HG03558 (cell line): Measurements from ENCODE around the gene FHIT.

Experiments
- ATAC-seq: cut with Tn5 transposase; IDR thresholded peaks from one replicate; pipeline ENCODE4 v1.9.1; 2021; ENCODE audit warnings: moderate number of reproducible peaks; ENCODE audit not compliant: unreplicated experiment; ENCODE audit errors: extremely low read depth

The FHIT gene

DNA sequence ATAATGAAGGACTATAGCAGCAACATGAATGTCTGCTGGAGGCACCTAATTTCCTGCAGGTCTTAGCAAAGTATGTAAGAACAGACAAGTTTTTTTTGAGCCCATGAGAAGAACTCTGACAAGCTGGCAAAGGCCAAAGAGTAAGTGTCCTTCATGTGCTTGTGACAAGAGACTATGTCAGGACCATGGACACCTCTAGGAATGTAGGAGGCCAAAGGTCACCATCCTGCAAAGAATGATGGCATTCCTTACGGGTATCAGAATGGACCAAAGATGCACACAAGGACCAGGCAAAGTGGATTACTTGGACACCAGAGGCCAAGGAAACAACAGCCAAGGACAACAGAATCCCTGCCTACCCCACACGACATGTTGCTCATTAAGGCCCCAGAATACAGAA lies 1343.0 kb downstream of the FHIT start:
- no peak for ATAC-seq

DNA sequence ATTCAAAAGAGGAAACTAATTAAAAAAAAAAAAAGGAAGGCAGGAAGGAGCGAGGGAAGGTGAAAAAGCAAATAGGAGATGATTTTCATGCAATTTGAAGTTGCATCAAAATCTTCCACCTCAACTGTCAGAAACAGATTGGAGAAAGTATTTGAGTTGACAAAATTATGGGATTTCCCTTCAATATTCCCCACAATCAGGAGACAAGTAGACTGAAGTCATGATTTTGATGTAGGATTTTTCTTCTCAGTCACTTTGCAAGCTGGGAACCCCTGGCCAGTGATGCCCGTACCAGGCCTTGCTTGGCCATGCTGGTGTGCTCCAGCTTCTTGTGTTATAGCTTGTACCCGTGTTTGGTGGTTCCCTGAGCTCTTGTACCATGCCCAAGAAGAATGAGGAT lies 1347.0 kb downstream of the FHIT start:
- no peak for ATAC-seq

DNA sequence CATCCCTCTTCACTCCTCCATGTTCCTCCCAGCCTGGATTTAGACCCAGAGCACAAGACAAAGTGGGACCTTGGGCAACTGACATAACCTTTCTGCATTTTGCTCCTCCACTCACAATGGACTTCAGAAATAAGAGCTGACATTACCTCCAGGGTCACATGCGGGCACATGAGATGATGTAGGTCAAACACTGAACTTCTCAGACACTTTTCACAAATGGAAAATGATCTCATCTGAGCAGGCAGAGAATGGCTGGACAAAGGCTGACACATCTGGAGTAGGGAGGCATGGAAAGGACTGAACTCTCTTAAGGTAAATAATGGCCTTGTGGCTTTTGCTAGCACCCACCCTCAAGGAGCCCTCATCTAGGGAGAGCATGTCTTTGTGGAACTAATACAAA lies 1352.2 kb downstream of the FHIT start:
- ATAC-seq, result no peak

DNA sequence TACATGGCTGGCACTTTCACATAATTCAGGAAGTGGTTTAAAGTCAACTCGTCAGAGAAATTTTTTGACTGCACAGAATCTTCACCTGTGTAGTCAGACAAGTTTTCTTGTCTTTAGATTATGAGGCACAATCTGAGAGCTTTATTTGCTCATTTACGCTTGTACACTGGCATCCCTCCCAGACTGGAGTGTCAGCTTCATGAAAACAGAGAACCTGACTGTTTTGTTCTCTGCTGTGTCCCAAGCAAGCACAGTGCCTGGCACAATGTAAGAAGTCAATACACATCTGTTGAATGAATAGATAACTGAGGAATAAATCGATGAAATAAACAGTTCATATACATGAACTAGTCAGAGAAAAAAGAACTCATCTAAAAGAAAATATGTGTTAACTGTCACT lies 1355.3 kb downstream of the FHIT start:
- ATAC-seq, result no peak

- ATAC-seq, result no peak
These were observed 1356.7 kb downstream of the FHIT start for GRCh38 chr3:59894425-59895121.

DNA sequence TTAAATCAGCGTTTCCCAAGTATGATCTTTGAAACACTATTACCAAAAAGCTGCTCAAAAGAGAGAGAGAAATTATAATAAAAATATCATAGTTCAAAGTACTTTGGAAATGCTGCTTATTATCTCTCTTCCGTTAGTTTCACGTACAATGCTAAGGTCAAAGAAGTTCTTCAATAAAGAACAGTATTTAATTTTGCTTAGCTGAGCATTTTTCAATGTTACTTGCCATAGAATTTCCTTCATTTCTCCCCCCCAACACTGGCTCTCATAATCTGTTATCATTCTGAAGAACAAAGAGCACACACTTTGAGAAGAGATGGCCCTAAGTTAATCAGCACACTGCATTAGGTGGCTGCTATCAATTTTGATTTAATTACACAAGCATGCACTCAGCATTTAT lies 1360.6 kb downstream of the FHIT start:
- ATAC-seq, result no peak

- no peak for ATAC-seq
These were observed 1364.5 kb downstream of the FHIT start for GRCh38 chr3:59886790-59887189.

DNA sequence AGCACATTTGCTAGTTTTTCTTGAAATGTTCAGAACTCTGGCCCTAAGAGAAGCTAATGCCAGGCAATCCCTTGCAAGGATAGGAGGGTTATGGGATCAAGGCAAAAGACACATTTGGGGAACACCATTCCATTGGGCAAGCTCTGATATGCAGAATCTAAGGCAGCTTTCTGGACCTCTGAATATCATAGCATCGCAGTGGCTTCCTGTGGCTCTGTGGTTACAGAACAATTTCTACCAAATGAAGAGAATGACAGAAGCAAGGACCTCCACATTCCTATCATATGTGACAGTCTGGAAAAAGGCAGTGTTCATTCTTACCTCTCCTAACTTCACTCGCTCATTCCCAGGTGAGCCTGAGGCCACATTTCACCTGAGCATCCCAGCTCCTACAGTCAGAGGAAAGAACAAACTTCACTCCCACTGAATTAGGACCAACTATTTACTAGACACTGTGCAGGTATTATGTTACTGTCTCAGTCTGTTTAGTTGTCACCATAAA lies 1365.3 kb downstream of the FHIT start:
- ATAC-seq, result no peak

DNA sequence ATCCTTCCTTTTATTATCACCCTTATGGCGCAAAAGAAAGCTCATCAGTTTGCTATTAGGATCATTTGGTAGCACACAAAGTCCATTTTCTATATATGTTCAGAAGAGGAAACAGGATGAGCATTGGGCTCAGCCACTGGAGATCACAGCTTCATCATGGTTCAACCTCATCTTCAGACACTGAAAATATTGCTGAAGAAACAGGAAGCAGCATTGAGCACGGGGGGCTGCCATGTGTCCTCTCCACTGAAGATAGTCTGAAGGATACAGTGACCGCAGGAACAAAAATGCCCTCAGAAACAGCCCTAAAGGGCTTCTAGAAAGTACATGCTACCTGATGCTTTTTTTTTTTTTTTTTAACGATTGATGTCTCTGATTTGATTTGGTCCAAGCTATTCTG lies 1366.2 kb downstream of the FHIT start:
- ATAC-seq, result no peak

GRCh38 chr3:59884409-59884808 lies 1366.8 kb downstream of the FHIT start:
- ATAC-seq, result no peak

- no peak for ATAC-seq
These were observed 1368.5 kb downstream of the FHIT start for GRCh38 chr3:59882746-59883145.

DNA sequence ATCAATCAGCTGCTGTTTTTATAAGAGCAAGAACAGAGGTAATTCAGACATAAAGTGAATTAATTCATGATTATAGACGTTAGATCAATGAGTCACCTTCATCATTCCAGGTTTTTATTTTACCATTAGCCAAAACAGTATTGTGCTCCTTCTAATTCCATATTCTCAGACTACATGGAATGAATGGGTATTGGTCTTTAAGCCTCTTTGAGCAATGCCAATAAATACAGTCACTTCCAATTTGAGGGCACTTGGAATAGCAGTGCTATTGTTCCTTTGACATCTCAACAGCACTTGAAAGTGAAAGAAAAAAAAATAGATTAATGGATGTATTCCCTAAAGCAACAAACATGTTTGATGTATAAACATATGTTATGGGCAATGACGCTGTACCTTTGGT lies 1370.5 kb downstream of the FHIT start:
- no peak for ATAC-seq

- ATAC-seq, result no peak
These were observed 1372.1 kb downstream of the FHIT start for GRCh38 chr3:59879031-59879581.

- ATAC-seq, result no peak
These were observed 1373.2 kb downstream of the FHIT start for GRCh38 chr3:59878038-59878427.

- no peak for ATAC-seq
These were observed 1373.8 kb downstream of the FHIT start for GRCh38 chr3:59877263-59878037.

DNA sequence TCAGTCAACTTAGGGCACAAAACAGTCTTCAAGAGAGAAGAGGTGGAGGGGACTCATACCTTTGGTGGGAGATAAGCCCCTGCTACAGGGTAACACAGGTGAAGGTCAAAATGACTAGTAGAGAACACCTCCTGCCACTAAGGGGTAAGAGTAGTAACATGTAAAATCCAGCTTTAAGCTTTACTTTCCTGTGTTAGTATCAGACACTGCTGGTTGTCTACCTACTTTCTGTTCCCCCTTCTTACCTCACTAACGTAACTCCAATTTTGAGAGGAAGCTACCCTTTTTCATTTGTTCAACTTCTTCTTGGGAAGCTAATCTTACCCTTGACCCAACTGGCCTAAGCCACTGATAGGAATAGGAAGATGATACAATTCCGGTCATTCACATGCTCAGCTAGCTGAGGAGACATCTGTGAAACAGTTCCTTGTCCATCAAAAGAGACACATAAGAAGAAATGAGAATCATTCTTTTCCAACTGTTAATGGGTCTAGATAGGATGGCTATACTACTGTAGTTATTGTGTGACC lies 1374.7 kb downstream of the FHIT start:
- ATAC-seq, result no peak

DNA sequence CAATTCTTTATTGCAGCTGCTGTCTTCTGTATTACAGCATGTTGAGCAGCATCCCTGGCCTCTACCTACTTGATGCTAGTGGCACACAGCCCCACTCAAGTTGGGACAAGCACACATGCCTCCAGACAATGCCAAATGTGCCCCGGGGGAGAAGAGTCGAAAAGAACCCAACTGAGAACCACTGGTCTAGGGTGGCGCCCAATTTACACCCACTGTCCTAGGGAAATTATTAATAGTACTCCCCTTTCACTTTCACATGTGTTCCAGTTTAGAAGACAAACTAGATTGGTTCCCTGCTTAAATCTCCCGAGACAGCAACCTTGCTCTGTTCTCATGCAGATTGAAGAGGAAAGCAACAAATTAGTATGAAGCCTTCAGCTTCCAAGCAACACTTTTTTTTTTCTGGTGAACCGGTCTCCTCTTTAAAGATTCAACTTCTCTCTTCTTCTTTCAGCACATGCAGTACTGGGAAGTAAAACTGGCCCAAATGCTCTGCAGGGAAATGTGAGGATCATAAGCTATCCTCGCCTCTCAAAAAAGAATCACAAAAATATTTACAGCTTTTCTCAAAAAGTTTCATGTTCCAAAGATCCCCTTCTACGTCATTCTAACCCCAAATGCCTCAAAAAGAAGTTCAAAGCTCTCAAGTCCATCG lies 1377.5 kb downstream of the FHIT start:
- no peak for ATAC-seq

- ATAC-seq, result no peak
These were observed 1379.1 kb downstream of the FHIT start for GRCh38 chr3:59872128-59872527.

DNA sequence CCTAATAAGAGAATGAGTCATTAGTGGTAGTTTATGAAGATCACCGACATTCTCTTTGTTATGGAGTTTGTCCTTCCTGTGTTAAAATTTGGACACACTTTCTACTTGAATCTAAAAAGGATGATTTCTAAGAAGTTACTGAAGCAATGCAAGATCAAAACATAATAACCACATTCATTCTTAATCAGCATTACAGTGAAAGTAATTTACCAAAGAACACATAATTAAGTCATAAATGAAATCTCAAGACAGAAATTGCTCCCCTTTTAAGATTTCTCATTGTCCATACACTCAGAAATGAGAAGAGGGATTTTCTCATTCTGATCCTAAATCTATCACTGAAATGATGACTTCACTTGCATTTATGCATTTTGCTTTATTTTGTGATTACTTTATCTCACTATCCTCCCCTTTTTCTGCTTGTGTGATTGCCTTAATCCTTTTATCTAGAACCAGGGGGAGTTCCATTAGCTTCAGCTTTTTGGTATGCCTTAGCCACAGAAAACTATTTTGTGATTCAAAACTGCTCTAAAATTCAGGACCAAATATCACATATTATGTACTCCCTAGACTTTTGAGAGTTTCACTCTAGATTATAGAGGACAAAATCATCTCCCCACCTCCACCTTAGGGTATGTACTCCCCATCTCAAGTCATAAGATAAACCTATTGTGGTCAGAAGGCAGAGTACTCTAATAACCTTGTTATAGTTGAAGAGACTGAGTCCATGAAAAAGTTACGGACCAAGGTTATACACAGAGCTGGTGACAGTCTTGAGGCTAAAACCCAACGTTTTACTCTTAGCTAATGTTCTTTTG lies 1383.9 kb downstream of the FHIT start:
- no peak for ATAC-seq

DNA sequence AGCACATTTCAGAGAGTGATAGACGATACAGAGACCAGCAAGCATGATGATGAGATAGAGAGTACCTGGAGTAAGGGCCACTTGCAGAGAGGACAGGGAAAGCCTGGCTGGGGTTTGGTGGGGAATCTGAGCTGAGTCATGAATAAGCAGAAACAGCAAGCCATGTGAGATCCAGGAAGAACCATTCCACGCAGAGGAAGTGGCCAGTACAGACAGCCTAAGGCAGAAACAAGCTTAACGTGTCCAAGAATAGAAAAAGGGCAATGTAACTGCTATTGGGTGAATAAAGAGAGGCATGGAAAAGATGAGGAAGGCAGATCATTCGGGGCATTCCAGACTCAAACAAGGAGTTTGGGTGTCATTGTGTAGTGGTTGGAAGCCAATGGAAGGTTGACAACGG lies 1385.2 kb downstream of the FHIT start:
- ATAC-seq, result no peak
